HG02642 (cell line): ENCODE measurements around the gene NPEPL1.
"Not testable (repeated sequence)": the region's sequence is repeated elsewhere in the genome, so short reads cannot be mapped to it uniquely, and the experiment has no call there.

Experiments
- ATAC-seq: cut with Tn5 transposase; IDR thresholded peaks from one replicate; pipeline ENCODE4 v1.9.1; 2021; ENCODE audit warnings: mild to moderate bottlenecking; ENCODE audit not compliant: unreplicated experiment, poor library complexity

The NPEPL1 gene

DNA sequence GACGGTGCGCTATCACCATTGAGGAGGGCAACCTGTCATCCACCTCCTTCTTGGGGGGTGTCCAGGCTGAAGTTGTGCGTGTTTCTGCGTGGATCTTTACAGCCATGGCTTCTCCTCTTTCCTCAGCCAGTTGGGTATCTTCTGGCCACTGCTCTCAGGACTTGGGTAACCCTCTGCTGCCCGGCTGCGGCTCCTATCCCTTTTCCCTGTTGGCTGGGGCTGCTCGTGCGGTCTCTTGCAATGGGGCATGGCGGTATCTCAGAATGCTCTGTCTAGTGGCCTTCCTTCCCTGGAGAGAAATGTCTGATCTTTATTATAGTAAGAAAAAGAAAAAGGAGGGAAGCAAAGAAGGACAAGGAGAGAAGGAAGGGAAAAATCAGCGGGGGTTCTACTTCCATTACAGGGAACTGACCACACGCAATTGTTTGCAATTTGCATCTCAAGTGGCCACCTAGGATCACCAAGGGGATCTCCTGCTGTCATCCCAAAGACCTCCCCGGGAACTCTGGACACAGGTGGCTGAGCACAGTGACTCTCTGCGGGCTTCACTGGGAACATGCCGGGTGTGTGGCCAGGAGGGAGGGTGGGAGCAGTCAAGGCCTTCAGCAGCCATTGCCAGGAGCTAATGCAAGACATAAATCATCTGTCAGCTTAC lies 60.8 kb downstream of the NPEPL1 start:
- ATAC-seq, result no peak

DNA sequence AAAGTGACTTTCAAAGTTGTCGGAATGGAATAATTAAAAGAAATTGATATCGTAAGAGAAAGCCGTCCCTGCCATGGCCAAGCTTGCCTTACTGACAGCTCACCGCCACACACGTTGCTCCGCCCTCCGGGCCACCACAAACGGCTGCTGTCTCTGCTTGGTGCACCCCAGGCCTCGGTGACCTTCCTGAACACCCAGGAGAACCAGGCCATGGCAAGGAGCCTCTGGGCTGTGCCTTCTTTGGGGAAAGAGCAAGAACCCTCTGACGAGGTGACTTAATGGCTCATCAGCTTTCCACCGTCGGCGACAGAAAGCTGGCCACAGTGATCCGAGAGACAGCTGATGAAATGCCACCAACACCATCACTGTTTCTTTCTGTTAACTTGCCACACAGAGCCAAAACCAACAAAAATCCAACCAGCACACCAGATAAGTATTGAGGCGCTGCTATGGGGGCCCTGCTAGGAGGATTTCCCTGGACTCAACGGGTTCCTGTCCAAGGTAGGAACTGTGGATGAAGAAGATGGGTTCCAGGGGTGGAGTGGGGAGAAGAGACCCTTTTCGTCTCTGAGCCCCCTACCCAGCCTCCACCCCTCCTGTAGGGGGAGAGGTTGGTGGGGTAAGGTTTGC lies 61.4 kb downstream of the NPEPL1 start:
- no peak for ATAC-seq

DNA sequence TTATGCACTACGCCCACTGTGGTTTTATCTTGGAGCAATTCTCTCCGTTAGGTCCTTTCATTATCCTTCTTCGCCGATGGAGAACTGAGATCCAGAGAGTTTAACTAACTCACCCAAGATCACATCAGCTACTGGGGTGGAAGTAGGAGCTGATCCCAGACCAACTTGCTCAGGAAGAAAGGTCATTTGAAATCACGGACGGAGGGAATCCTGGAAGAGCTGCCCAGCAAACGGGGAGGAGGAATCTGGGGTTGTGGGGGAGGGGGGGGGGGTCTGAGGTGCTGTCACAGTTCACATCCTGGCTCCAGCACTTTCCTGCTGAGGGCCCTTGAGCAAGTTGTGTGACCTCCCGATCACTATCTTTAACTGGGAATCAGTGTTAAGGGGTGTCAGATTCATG lies 62.0 kb downstream of the NPEPL1 start:
- no peak for ATAC-seq

DNA sequence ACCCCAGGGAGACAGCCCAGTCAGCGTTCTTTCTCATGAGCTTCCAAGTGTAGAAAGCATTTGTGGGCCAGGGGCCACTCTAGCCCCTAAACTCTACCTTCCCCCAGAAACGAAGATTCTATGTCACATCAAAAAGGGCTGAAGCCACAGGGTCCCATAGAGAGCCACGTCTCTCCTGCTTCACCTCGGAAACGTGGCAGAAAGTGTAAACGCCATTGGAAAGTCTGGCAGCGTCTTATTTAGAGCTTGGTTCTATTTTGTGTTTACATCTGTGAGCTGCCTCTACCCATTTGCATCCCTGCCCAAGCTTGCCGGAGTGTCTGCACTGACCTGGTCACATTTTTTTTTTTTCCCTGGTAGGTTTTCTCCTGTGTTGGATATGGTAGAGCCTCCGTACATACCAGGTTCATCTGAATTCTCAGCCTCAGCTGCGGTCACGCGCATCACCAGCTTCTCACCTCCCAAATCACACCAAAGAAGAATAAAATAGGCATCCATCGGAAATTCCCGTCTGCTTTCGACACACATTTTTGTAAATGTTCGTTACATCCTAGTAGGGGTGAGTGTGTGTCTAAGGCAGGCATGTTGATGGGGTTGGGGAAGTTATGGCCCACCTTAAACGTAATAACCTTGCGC lies 62.6 kb downstream of the NPEPL1 start:
- ATAC-seq, result no peak

DNA sequence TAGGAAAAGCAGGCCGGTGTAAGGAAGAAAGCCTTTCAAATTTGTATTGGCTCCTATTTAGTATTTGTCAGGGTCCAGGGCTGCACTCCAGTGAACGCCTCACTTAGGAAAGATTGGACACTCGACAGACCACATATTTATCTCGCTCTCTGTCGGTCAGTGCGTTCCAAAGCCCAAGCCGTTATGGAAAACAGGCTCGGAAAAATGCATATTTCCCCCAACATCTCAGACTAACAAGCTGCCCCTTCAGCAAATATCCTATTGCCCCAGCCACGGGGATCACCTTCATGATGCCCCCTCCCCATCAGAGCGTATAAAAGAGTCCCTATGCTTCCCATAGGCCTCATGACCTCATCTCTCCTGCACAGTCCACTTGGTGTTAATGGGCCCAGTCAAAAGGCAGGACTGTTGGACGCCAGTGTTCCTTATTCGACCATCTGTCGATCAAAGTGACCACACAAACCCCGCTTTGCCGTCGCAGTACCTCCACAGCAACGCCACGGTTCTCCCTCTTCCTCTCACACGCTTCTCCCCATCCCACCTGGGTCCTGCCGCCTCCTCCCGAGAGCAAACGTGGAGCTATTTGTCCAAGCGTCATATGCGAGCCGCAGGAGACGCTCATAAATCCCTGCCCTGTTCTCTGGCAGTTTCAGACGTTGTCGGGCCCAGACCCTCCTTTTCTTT lies 63.3 kb downstream of the NPEPL1 start:
- no peak for ATAC-seq

DNA sequence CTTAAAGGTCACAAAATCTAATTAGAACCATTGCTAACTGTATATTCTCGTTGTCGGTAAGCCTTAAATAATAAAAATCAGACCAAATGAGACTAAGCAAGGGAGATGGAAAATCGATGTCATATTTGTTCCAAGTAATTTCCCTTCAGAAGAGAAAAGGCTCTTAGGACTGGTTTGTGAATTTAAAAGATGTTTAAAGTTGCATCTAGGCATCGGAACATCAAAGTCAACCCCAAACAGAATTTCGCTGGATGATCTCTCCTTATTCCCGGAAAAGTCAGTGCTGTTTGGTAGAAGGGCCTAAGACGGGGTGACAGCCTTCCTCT lies 63.8 kb downstream of the NPEPL1 start:
- no peak for ATAC-seq

DNA sequence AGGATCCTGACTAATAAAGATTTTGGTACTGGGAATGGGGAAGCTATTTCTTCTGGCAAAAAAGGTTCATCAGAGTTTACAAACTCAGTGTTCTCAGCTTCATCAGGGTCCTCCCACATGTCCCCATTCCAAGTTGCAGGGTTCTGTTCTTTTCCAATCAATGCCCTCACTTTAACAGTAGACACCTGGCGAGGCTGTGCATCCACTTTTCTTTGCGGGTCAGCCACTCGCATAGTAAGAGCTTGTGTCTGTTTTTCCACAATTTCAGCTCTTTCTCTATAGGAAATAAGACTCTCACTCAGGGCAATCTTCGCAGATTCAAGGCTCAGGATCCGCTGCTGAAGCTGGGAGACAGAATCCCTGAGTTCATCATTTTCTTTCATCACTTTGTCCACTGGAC lies 65.0 kb downstream of the NPEPL1 start:
- not testable (repeated sequence) for ATAC-seq

DNA sequence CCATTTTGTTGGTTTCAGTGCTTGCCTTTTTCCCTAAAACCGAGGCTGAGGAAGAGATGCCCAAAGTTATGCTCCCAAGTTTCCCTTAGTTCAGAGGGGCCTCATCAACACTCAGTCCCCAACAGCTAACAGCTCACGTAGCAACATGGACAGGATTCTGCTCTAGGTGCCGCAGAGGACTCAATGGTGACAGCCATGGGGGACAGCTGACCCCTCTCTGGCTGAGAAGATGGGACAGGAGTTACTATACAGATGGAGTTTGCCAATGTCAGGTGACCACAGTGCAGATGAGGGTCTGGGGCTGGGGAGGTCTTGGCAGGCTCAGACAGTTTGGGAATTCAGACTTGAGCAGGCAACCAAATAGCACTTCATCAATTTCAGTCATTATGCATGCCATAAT lies 67.3 kb downstream of the NPEPL1 start:
- no peak for ATAC-seq

DNA sequence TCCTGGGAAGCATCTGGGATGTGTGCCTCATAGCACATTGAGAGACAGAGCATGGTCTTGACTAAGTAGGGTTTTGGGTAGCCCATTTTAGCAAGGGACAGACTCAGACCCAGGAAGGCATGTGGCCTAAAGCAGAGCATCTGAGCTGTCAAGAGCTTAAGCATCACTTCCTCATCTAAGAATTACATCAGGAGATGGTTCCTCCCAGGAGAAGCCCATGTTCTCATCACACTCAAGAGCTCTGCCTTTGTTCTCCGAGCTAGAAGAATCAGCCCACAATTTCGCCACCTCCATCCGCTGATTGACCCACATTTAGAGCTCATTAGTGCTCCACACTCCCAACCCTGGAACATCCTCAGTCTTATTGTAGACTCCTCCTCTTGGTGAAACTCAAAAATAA lies 68.3 kb downstream of the NPEPL1 start:
- no peak for ATAC-seq

DNA sequence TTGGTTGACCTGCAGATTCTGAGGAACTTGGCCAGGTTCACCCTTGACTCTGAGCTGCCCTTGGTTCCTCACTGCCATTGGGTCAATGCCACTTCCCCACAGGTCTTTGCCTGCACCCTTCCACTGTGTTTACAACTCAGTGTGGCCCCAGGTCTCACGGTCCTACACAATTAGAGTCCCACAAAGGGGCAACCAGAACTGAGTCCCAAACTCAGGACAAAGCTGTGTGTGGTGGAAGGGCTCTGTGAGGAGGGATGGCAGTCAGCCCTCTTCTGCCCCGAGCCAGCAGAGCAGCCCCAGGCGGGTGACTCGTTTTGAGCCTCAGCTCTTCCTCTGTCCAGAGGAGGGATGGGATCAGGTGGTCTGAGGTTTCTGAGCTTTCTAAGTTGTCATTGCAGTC lies 69.5 kb downstream of the NPEPL1 start:
- no peak for ATAC-seq

DNA sequence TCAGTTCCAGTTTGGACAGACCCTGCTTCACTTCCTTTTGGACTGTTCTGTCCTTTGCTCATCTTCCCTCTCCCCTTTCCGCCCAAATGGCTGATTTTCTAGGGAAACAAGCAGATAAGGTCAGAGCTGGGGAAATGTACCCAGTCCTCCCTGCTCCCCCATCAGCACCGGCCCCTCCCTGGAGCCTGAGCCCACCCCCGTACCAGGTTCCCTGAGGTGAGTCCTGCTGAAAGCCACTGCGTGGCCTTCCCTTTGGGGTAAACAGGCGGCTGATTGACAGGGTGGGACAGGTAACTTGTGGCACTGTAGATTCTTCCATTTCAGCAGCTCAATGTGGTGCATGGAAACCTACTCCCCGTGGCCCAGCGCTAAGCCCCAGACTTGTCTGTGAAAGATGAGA lies 70.5 kb downstream of the NPEPL1 start:
- ATAC-seq, result no peak
